ENCODE data around the gene PCGF6.
A peak's percentile ranks its signal among the peaks of the same experiment; 100 is the strongest.
"Not testable (repeated sequence)": the region's sequence is repeated elsewhere in the genome, so short reads cannot be mapped to it uniquely, and the experiment has no call there.

Gene PCGF6

DNA sequence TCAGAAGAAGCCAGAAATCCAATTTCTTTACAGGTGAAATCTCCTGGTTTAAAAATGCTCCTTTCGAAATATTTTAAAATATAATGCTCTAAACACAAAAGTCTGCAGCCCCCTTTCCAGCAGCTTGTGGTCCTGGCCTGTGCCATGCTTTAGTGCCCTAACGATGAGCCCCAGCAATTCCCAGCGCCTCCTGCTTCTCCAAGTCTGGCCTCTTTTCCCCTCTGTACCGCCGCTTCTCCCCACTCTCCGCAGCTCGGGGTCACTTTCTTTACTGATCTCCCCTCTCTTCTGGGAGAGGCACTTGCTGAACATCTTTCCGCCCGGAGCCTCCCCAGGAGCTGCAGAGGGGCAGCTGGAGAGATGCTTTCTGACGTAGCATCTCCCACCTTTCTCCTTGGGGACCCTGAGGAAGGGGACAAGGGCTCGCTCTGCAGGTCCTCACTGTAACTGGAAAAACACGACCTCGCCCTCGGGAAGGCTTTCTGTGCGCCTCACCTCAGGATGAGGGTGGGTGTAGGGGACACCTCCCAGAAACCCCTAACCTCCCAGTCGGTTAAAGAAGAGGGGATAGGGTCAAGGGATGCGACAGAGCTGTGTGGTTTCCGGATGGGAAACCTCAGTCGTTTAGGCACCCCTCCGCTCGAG lies 74.6 kb downstream of the PCGF6 start:
- TF ChIP-seq, protein P1, sequence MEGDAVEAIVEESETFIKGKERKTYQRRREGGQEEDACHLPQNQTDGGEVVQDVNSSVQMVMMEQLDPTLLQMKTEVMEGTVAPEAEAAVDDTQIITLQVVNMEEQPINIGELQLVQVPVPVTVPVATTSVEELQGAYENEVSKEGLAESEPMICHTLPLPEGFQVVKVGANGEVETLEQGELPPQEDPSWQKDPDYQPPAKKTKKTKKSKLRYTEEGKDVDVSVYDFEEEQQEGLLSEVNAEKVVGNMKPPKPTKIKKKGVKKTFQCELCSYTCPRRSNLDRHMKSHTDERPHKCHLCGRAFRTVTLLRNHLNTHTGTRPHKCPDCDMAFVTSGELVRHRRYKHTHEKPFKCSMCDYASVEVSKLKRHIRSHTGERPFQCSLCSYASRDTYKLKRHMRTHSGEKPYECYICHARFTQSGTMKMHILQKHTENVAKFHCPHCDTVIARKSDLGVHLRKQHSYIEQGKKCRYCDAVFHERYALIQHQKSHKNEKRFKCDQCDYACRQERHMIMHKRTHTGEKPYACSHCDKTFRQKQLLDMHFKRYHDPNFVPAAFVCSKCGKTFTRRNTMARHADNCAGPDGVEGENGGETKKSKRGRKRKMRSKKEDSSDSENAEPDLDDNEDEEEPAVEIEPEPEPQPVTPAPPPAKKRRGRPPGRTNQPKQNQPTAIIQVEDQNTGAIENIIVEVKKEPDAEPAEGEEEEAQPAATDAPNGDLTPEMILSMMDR (IDR thresholded peaks at IDR 0.05; ENCODE audit: insufficient read depth, low read length, missing control alignments) = no peak
- ChIA-PET CTCF (no interaction called here), POLR2A (no interaction called here)
- H3K4me3 ChIP-seq (ENCODE audit: low read depth, low read length) = peak overlapping the region; percentile 50; the same call in 1 of the 2 replicates
- DNase-seq (ENCODE audit: low read depth, low spot score) = no peak

DNA sequence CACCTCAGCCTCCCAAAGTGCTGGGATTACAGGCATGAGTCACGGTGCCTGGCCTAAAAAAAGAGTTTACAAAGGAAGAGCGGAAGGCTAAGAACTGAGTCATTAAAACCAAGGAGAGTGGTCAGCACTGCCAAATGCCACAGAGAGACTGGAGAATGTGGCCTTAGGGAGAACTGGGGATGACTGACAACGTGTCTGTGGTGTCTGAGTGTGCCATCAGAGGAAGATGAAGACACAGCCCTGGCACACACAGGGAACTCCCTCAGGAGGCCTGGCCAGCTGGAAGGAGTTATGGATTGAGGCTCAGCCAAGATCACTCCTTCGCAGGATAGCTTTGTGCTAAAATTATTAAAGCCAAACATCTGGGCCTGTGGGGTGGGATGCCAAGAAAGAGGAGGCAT lies 77.9 kb downstream of the PCGF6 start:
- peak; percentile 94 for DNase-seq (ENCODE audit: low read depth, low spot score)
- CTCF ChIA-PET = interaction anchor here (1.3 kb wide), 1 partner anchor 18 kb away, joined by 3 read pairs; no protein-coding TSS in a partner anchor
- TF ChIP-seq, protein P1 (IDR thresholded peaks at IDR 0.05; ENCODE audit: insufficient read depth, low read length, missing control alignments) = no peak
- no peak overlapping the region for H3K4me3 ChIP-seq (ENCODE audit: low read depth, low read length)
- POLR2A ChIA-PET = no interaction called here

DNA sequence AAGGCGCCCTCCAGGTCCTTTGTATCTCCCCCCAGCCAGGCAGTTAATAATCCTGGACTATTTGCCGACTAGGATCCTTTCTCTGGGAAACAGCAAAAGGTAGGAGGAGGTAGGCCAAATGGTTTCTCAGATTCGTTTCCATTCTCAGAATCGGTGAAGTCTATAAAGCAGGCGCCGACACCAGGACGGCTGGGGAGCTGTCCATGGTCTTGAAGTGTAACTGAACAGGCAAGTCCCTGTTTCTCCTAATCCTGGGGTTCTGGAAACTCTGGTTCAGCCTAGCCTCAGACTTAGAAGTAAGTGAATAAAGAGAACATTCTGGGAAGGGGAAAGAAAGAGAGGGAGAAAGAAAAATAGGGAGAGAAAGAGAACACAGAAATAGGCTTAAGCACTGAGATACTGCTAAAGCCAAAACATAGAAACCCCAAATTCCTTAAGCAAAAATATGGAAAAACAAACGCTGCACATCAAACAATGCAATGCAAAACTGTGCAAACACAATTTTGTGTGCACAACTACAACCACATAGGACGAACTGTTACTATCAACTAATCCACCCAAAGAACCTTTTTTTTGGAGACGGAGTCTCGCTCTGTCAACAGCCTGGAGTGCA lies 85.1 kb downstream of the PCGF6 start:
- POLR2A ChIA-PET = no interaction called here
- TF ChIP-seq, protein P1 (IDR thresholded peaks at IDR 0.05; ENCODE audit: insufficient read depth, low read length, missing control alignments) = no peak

DNA sequence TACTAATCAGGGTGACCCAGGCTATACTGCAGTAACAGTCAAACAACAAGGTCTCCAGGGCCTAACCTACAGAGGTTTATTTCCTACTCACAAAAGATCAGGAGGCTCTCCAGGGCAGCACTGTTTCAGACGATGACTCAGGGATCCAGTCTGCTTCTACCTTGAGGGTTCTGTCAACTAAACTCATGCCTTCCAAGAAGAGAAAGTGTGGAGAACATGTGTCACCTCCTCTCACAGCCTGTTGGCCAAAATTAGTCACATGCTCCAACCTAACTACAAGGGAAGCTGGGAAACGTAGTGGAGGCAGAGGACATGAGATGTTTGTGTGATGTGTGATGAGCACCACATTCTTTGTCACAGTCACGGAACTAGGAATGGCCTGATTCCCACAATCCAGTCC lies 88.7 kb downstream of the PCGF6 start:
- ChIA-PET POLR2A (no interaction called here), CTCF (no interaction called here)
- no peak for DNase-seq (ENCODE audit: low read depth, low spot score)
- TF ChIP-seq, protein P1 (IDR thresholded peaks at IDR 0.05; ENCODE audit: insufficient read depth, low read length, missing control alignments) = no peak
- no peak overlapping the region for H3K4me3 ChIP-seq (ENCODE audit: low read depth, low read length)

More for the DNA sequence above, 85.1 kb downstream of the PCGF6 start:
- DNase-seq (ENCODE audit: low read depth, low spot score) = no peak
- CTCF ChIA-PET = no interaction called here
- no peak overlapping the region for H3K4me3 ChIP-seq (ENCODE audit: low read depth, low read length)

DNA sequence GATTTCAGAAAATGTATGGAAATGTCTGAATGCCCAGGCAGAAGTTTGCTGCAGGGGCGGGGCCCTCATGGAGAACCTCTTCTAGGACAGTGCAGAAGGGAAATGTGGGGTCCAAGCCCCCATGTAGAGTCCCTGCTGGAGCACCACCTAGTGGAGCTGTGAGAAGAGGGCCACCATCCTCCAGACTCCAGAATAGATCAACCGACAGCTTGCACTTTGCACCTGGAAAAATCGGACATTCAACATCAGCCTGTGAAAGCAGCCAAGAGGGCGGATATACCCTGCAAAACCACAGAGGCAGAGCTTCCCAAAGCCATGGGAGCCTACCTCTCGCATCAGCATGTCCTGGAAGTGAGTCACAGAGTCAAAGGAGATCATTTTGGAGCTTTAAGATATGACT lies 91.0 kb downstream of the PCGF6 start:
- no peak for DNase-seq (ENCODE audit: low read depth, low spot score)
- H3K4me3 ChIP-seq (ENCODE audit: low read depth, low read length) = no peak overlapping the region
- TF ChIP-seq, protein P1 (IDR thresholded peaks at IDR 0.05; ENCODE audit: insufficient read depth, low read length, missing control alignments) = no peak
- POLR2A ChIA-PET = no interaction called here
- CTCF ChIA-PET = interaction anchor here (2.1 kb wide), 1 partner anchor 16 kb away, joined by 6 read pairs; no protein-coding TSS in a partner anchor

DNA sequence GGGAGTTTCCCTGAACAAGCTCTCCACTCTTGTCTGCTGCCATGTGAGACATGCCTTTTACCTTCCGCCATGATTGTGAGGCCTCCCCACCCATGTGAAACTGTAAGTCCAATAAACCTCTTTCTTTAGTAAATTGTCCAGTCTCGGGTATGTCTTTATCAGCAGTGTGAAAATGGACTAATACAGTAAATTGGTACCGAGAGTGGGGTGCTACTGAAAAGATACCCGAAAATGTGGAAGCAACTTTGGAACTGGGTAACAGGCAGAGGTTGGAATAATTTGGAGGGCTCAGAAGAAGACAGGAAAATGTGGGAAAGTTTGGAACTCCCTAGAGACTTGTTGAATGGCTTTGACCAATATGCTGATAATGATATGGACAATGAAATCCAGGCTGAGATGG lies 92.0 kb downstream of the PCGF6 start:
- H3K4me3 ChIP-seq (ENCODE audit: low read depth, low read length) = not testable (repeated sequence)

More for the DNA sequence above, 92.0 kb downstream of the PCGF6 start:
- DNase-seq (ENCODE audit: low read depth, low spot score); POLR2A ChIA-PET: not testable (repeated sequence)
- CTCF ChIA-PET = interaction anchor here (2.1 kb wide), 1 partner anchor 14 kb away, joined by 6 read pairs; no protein-coding TSS in a partner anchor

Data from AG04449 (cell line).